ENCODE measurements around the gene ZDHHC5.
A peak's percentile ranks its signal among the peaks of the same experiment; 100 is the strongest.

Gene ZDHHC5

GRCh38 chr11:57667736-57668433, at the start of gene ZDHHC5:
TSS of gene ZDHHC5 (plus strand) at chr11:57668114. CDS start at chr11:57673091, 4,977 bp downstream.
- peak; percentile 98 for DNase-seq

- DNase-seq: no peak
These were observed 49.5 kb upstream of the ZDHHC5 start for GRCh38 chr11:57618438-57618837.

- no peak for DNase-seq
These were observed 48.6 kb upstream of the ZDHHC5 start for GRCh38 chr11:57619331-57619730.

- no peak for DNase-seq
These were observed 47.4 kb upstream of the ZDHHC5 start for GRCh38 chr11:57620467-57620866.

GRCh38 chr11:57622263-57622662, 45.7 kb upstream of the ZDHHC5 start:
- no peak for DNase-seq

- no peak for DNase-seq
These were observed 43.0 kb upstream of the ZDHHC5 start for GRCh38 chr11:57624864-57625263.

- DNase-seq: no peak
These were observed 41.0 kb upstream of the ZDHHC5 start for GRCh38 chr11:57626895-57627294.

GRCh38 chr11:57630171-57630570, 37.7 kb upstream of the ZDHHC5 start:
- DNase-seq: peak; percentile 58

GRCh38 chr11:57632116-57632515, 35.8 kb upstream of the ZDHHC5 start:
- DNase-seq: peak; percentile 12

- no peak for DNase-seq
These were observed 34.4 kb upstream of the ZDHHC5 start for GRCh38 chr11:57633394-57634070.

GRCh38 chr11:57634311-57634710, 33.6 kb upstream of the ZDHHC5 start:
- no peak for DNase-seq

- DNase-seq: no peak
These were observed 32.7 kb upstream of the ZDHHC5 start for GRCh38 chr11:57635246-57635645.

GRCh38 chr11:57637626-57638004, 30.3 kb upstream of the ZDHHC5 start:
- DNase-seq: no peak

GRCh38 chr11:57638005-57638781, 29.7 kb upstream of the ZDHHC5 start:
- no peak for DNase-seq

- no peak for DNase-seq
These were observed 29.0 kb upstream of the ZDHHC5 start for GRCh38 chr11:57638811-57639320.

- DNase-seq: no peak
These were observed 28.4 kb upstream of the ZDHHC5 start for GRCh38 chr11:57639321-57640067.

GRCh38 chr11:57640068-57640800, 27.7 kb upstream of the ZDHHC5 start:
- no peak for DNase-seq

GRCh38 chr11:57641011-57641807, 26.7 kb upstream of the ZDHHC5 start:
- DNase-seq: peak; percentile 51

GRCh38 chr11:57643802-57644201, 24.1 kb upstream of the ZDHHC5 start:
- DNase-seq: no peak

- DNase-seq: peak; percentile 13
These were observed 22.9 kb upstream of the ZDHHC5 start for GRCh38 chr11:57644748-57645688.
